Liver (tissue), 3 donors: ENCODE measurements around the gene SLC66A1.

ENCODE experiments used
- GABPA ChIP-seq, 2 donors: IDR thresholded peaks in 1 of 2; conservative IDR thresholded peaks in 1 of 2; 2 replicates each; pipeline ENCODE4 v1.6.1; 2016; ENCODE audit warnings: antibody characterized with exemption in 2 of 2, mild to moderate bottlenecking in 1 of 2, moderate library complexity in 1 of 2
- NR2F2 ChIP-seq: IDR thresholded peaks from 2 replicates; pipeline ENCODE4 v1.6.1; 2016; ENCODE audit warnings: antibody characterized with exemption
- RXRA ChIP-seq, 2 donors: IDR thresholded peaks; 2 replicates each; pipeline ENCODE4 v1.6.1; 2017 to 2018; ENCODE audit warnings: antibody characterized with exemption in 2 of 2, mild to moderate bottlenecking in 1 of 2
- TF ChIP-seq, protein P1 (sequence below): fragments of 150-350 bp; IDR thresholded peaks from 2 replicates; pipeline ENCODE4 v1.5.1; 2017; ENCODE audit warnings: improper control_type of control experiment, low read depth, low read length; ENCODE audit not compliant: missing input control
- donor health status: healthy.
- donor health status: healthy.

DNA sequence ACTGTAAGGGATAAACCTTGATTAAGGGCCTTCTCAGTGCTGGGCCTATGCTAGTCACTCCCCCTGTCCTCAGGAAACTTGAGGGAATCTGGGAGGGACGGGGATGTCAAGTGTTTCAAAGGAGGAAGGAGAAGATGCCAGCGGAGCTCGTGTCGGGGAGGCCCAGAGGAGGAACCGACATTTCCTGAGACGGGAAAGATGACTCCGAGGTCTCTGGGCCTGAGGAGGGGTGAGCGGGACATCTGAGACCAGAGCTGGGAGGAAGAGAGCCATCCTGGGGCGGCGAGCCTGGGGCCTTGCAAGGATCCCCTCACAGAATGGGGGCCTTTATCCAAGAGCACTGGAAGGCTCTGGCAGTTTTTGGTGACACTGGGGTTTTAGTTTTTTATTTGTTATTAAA, 10.4 kb downstream of the SLC66A1 start:
- TF ChIP-seq GABPA (IDR thresholded peaks at IDR 0.05 in 1 of 2, conservative IDR thresholded peaks at IDR 0.05 in 1 of 2): no peak
- TF ChIP-seq NR2F2: no peak
- TF ChIP-seq RXRA (IDR thresholded peaks at IDR 0.05): no peak
- TF ChIP-seq, protein P1, sequence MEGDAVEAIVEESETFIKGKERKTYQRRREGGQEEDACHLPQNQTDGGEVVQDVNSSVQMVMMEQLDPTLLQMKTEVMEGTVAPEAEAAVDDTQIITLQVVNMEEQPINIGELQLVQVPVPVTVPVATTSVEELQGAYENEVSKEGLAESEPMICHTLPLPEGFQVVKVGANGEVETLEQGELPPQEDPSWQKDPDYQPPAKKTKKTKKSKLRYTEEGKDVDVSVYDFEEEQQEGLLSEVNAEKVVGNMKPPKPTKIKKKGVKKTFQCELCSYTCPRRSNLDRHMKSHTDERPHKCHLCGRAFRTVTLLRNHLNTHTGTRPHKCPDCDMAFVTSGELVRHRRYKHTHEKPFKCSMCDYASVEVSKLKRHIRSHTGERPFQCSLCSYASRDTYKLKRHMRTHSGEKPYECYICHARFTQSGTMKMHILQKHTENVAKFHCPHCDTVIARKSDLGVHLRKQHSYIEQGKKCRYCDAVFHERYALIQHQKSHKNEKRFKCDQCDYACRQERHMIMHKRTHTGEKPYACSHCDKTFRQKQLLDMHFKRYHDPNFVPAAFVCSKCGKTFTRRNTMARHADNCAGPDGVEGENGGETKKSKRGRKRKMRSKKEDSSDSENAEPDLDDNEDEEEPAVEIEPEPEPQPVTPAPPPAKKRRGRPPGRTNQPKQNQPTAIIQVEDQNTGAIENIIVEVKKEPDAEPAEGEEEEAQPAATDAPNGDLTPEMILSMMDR: no peak
